Trophoblast cell (in vitro differentiated cells and primary cell): Measurements from ENCODE around the gene MKI67.
"Not testable (repeated sequence)": the region's sequence is repeated elsewhere in the genome, so short reads cannot be mapped to it uniquely, and the experiment has no call there.

Experiments
- DNase-seq, 2 donors: peaks; one replicate each; pipeline ENCODE4 v3.0.0-alpha.2; 2016
- H2AFZ ChIP-seq: 2 replicates; pipeline ENCODE4 v1.6.1; 2013; ENCODE audit warnings: low read length, moderate library complexity, mild to moderate bottlenecking; ENCODE audit not compliant: insufficient read depth, poor library complexity
- H2AK5ac ChIP-seq: 2 replicates; pipeline ENCODE4 v1.6.1; 2013; ENCODE audit warnings: mild to moderate bottlenecking, low read length
- H2BK120ac ChIP-seq: 2 replicates; pipeline ENCODE4 v1.6.1; 2013; ENCODE audit warnings: low read length, mild to moderate bottlenecking, moderate library complexity; ENCODE audit not compliant: insufficient read depth, poor library complexity
- H2BK12ac ChIP-seq: 2 replicates; pipeline ENCODE4 v1.6.1; 2013; ENCODE audit warnings: mild to moderate bottlenecking, low read length, moderate library complexity
- H2BK5ac ChIP-seq: 2 replicates; pipeline ENCODE4 v1.6.1; 2013; ENCODE audit warnings: low read length, low read depth, moderate library complexity, mild to moderate bottlenecking; ENCODE audit not compliant: poor library complexity
- H3K14ac ChIP-seq: 2 replicates; pipeline ENCODE4 v1.6.1; 2013; ENCODE audit warnings: mild to moderate bottlenecking, low read length
- H3K18ac ChIP-seq: 2 replicates; pipeline ENCODE4 v1.6.1; 2013; ENCODE audit warnings: mild to moderate bottlenecking, low read length
- H3K23ac ChIP-seq: 2 replicates; pipeline ENCODE4 v1.6.1; 2013; ENCODE audit warnings: low read length
- H3K27ac ChIP-seq: 2 replicates; pipeline ENCODE4 v1.5.1; 2013; ENCODE audit warnings: low read depth, mild to moderate bottlenecking, inconsistent platforms, low read length, moderate library complexity
- H3K27me3 ChIP-seq: 2 replicates; pipeline ENCODE4 v1.6.1; 2013; ENCODE audit warnings: inconsistent platforms, mild to moderate bottlenecking, low read length, moderate library complexity; ENCODE audit not compliant: insufficient read depth
- H3K36me3 ChIP-seq, 2 experiments: 1 replicate in 1 of 2; 2 replicates in 1 of 2; pipeline ENCODE4 v1.6.1; 2013; ENCODE audit warnings: low read length in 2 of 2, mild to moderate bottlenecking in 2 of 2, moderate library complexity in 1 of 2; ENCODE audit not compliant: insufficient read depth in 2 of 2, control insufficient read depth in 1 of 2
- H3K4ac ChIP-seq: 2 replicates; pipeline ENCODE4 v1.6.1; 2013; ENCODE audit warnings: low read depth, mild to moderate bottlenecking, low read length, moderate library complexity
- H3K4me1 ChIP-seq, 2 experiments: 1 replicate in 1 of 2; 2 replicates in 1 of 2; pipeline ENCODE4 v1.6.1; 2013; ENCODE audit warnings: low read length in 2 of 2, mild to moderate bottlenecking in 2 of 2, moderate library complexity in 1 of 2; ENCODE audit not compliant: insufficient read depth in 2 of 2, control insufficient read depth in 1 of 2
- H3K4me2 ChIP-seq: 2 replicates; pipeline ENCODE4 v1.6.1; 2013; ENCODE audit warnings: inconsistent platforms, mild to moderate bottlenecking, low read length, moderate library complexity
- H3K4me3 ChIP-seq: 2 replicates; pipeline ENCODE4 v1.5.1; 2013; ENCODE audit warnings: mild to moderate bottlenecking, low read depth, low read length, inconsistent platforms
- H3K79me1 ChIP-seq: one replicate; pipeline ENCODE4 v1.6.1; 2013; ENCODE audit warnings: low read length
- H3K79me2 ChIP-seq: 2 replicates; pipeline ENCODE4 v1.6.1; 2013; ENCODE audit warnings: low read length, mild to moderate bottlenecking; ENCODE audit not compliant: control insufficient read depth, insufficient read depth, poor library complexity
- H3K9ac ChIP-seq: 2 replicates; pipeline ENCODE4 v1.6.1; 2013; ENCODE audit warnings: mild to moderate bottlenecking, low read length
- H3K9me3 ChIP-seq: 2 replicates; pipeline ENCODE4 v1.6.1; 2013; ENCODE audit warnings: low read depth, mild to moderate bottlenecking, control low read depth, inconsistent platforms, low read length; ENCODE audit not compliant: insufficient read depth
- H4K12ac ChIP-seq: 2 replicates; pipeline ENCODE4 v1.6.1; 2013; ENCODE audit warnings: low read depth, mild to moderate bottlenecking, low read length, moderate library complexity
- H4K8ac ChIP-seq: 2 replicates; pipeline ENCODE4 v1.6.1; 2013; ENCODE audit warnings: low read depth, mild to moderate bottlenecking, low read length, moderate library complexity
- H4K91ac ChIP-seq: one replicate; pipeline ENCODE4 v1.6.1; 2013; ENCODE audit warnings: low read depth, mild to moderate bottlenecking, low read length, moderate library complexity
- WGBS: extraction: QIAGEN DNeasy Blood & Tissue Kit; methylation state at CpG from one replicate; pipeline ENCODE4 v1.1.7; 2013; ENCODE audit warnings: missing lambda C conversion rate; ENCODE audit not compliant: insufficient read length, insufficient coverage; ENCODE audit errors: extremely low coverage; 5-methylcytosine and 5-hydroxymethylcytosine counted together

Gene MKI67

DNA sequence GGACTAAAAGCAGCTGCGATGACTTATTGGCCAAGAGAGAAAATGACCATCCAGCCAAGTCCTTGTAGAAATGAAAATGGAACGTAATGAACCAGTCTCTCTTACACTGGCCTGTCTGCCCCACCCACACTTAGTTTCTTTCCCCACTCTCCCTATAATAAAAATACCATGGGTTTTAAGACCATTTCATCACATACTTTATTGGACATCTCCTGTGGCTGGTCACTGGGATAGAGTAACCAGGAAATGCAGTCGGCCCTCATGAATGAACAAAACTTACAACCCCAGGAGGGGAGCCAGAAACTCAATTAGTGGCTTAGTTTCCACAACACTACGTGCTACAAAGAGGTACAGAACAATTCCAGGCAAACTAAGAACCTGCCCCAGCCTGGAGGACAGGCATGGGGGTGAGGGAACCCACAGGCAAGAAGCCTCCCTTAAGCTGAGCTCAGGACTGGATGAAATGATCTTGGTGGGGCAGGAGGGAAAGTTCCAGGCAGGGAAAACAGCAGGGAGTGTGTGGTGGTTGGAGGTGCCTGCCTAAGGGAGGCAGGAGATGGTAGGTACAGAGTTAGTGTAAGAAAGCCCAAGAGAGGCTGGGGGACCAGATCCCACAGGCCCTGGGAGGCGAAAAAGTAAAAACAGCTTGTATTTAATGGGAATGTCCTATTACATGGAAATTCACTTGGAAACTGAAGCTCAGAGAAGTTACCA is 29.6 kb downstream of the MKI67 start:
- Histone ChIP-seq H3K4me3 (no peak overlapping the region), H3K4me2 (no peak overlapping the region), H2BK120ac (no peak overlapping the region), H3K27ac (no peak overlapping the region), H3K4ac (no peak overlapping the region), H2BK5ac (no peak overlapping the region), H3K14ac (no peak overlapping the region), H3K18ac (no peak overlapping the region), H3K27me3 (no peaks in the 10 kb centered on the region), H2AK5ac (no peak overlapping the region), H2BK12ac (no peak overlapping the region), H3K9ac (no peak overlapping the region), H4K91ac (no peak overlapping the region), H3K79me1 (no peaks in the 10 kb centered on the region), H3K36me3 (peaks cover 26 to 33% of the 10 kb centered on the region in 2 experiments), H4K12ac (no peak overlapping the region), H3K4me1 (no peaks in the 10 kb centered on the region), H4K8ac (no peak overlapping the region), H3K23ac (no peak overlapping the region), H2AFZ (no peak overlapping the region), H3K79me2 (no peaks in the 10 kb centered on the region), H3K9me3 (peaks cover 2% of the 10 kb centered on the region)
- WGBS: no CpG with 5 or more reads among the region's 5 CpGs
- DNase-seq: no peak

DNA sequence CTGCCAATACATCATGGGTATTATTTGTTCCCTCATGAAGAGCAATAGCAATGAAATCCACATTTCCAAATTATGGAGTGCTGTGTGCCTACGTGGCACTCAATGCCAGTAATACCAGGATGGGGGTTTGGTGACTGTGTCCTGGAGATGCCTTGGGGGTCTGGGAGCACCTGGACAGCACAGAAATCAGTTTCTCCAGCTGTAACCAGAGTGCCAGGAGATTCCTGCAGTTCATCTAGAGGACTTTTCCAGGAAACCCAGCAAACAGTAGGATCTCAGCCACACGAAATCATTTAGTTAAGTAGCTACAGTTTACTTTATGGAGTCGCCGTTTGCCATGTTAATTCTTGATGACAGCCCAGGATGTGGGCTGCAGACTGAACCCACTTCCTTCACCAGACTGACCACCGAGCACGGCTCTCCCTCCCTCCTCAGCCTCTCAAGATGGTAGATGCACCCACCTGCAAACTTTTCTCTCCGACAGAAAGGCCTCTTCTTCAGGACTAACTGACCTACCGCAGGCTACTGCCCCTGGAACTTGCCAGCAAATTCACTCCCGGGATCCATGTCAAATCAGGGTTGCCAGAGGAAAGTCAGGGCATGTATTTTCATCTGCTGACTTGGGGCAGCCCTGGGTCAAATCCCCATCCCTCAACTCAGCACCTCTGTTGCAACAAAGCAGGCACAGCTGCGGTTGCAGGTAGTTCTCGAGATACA is 30.3 kb downstream of the MKI67 start:
- Histone ChIP-seq H3K23ac (no peak overlapping the region), H2AK5ac (no peak overlapping the region), H2AFZ (no peak overlapping the region), H4K8ac (no peak overlapping the region), H2BK12ac (no peak overlapping the region), H2BK120ac (no peak overlapping the region), H4K91ac (no peak overlapping the region), H3K4me3 (no peak overlapping the region), H3K27ac (no peak overlapping the region), H3K14ac (no peak overlapping the region), H3K9ac (no peak overlapping the region), H3K79me1 (no peaks in the 10 kb centered on the region), H3K36me3 (peaks cover 22 to 28% of the 10 kb centered on the region in 2 experiments), H3K79me2 (no peaks in the 10 kb centered on the region), H3K4me1 (no peaks in the 10 kb centered on the region), H4K12ac (no peak overlapping the region), H3K9me3 (peaks cover 2% of the 10 kb centered on the region), H3K4me2 (no peak overlapping the region), H2BK5ac (no peak overlapping the region), H3K4ac (no peak overlapping the region), H3K18ac (no peak overlapping the region), H3K27me3 (no peaks in the 10 kb centered on the region)
- peak; percentile 9 to 67 for DNase-seq
- no CpG with 5 or more reads among the region's 11 CpGs for WGBS

- peak; percentile 92 to 94 for DNase-seq
- Histone ChIP-seq H3K4me3 (no peak overlapping the region), H2AK5ac (no peak overlapping the region), H3K4me2 (no peak overlapping the region), H3K79me2 (no peaks in the 10 kb centered on the region), H3K4ac (no peak overlapping the region), H3K18ac (no peak overlapping the region), H4K12ac (no peak overlapping the region), H3K9me3 (peaks cover 2% of the 10 kb centered on the region), H3K79me1 (no peaks in the 10 kb centered on the region), H2BK5ac (no peak overlapping the region), H3K36me3 (peaks cover 22 to 25% of the 10 kb centered on the region in 2 experiments), H3K4me1 (no peaks in the 10 kb centered on the region), H2BK12ac (no peak overlapping the region), H3K9ac (no peak overlapping the region), H3K27ac (no peak overlapping the region), H3K27me3 (no peaks in the 10 kb centered on the region), H3K23ac (no peak overlapping the region), H3K14ac (no peak overlapping the region), H4K91ac (no peak overlapping the region), H2AFZ (no peak overlapping the region), H2BK120ac (no peak overlapping the region), H4K8ac (no peak overlapping the region)
- no CpG with 5 or more reads among the region's 11 CpGs for WGBS
These were observed 31.0 kb downstream of the MKI67 start for GRCh38 chr10:128095027-128095752.

DNA sequence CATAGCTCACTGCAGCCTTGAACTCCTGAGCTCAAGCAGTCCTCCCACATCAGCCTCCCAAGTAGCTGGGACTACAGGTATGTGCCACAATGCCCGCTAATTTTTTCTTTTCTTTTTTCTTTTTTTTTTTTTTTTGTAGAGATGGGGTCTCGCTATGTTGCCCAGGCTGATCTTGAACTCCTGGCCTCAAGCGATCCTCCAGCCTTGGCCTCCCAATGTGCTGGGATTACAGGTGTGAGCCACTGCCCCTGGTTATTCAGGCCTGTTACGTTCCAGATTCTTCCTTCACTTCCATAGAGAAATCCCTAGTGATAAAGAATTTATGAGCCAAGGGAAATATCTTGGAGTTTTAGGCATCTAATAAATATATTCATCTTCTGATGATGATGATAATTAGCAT is 31.6 kb downstream of the MKI67 start:
- H2AK5ac ChIP-seq, H2BK12ac ChIP-seq, H4K12ac ChIP-seq, H3K27me3 ChIP-seq, H3K18ac ChIP-seq, H2BK120ac ChIP-seq, H3K4me1 ChIP-seq, H3K14ac ChIP-seq, H2AFZ ChIP-seq, H3K9ac ChIP-seq, H3K79me1 ChIP-seq, H4K91ac ChIP-seq, H3K9me3 ChIP-seq, H3K27ac ChIP-seq, H2BK5ac ChIP-seq, H3K79me2 ChIP-seq, H3K4ac ChIP-seq, H3K23ac ChIP-seq, H3K4me2 ChIP-seq, H4K8ac ChIP-seq, H3K4me3 ChIP-seq, DNase-seq: not testable (repeated sequence)
- no CpG with 5 or more reads among the region's 4 CpGs for WGBS
- peaks cover 16 to 19% of the 10 kb centered on the region in 2 experiments for H3K36me3 ChIP-seq
